Activated CD4-positive, CD25-positive, alpha-beta regulatory T cell treated with anti-CD3 and anti-CD28 coated beads, Interleukin-2, amount 50 U/mL, for 72 hours (primary cell): Measurements from ENCODE around the gene HES2.
A peak's percentile ranks its signal among the peaks of the same experiment; 100 is the strongest.
"Not testable (repeated sequence)": the region's sequence is repeated elsewhere in the genome, so short reads cannot be mapped to it uniquely, and the experiment has no call there.

Experiments used
- DNase-seq: peaks from one replicate; pipeline ENCODE4 v3.0.0; 2021

Gene HES2

GRCh38 chr1:6453895-6454855, 34.5 kb upstream of the HES2 start:
- DNase-seq, result not testable (repeated sequence)

- no peak for DNase-seq
Observed at GRCh38 chr1:6450943-6451373, 31.2 kb upstream of the HES2 start.

- not testable (repeated sequence) for DNase-seq
Observed at GRCh38 chr1:6450486-6450885, 30.8 kb upstream of the HES2 start.

GRCh38 chr1:6450005-6450450, 30.3 kb upstream of the HES2 start:
- DNase-seq, result no peak

- DNase-seq, result no peak
Observed at GRCh38 chr1:6448749-6449631, 29.3 kb upstream of the HES2 start.

GRCh38 chr1:6447818-6448748, 28.4 kb upstream of the HES2 start:
- no peak for DNase-seq

- DNase-seq, result no peak
Observed at GRCh38 chr1:6447016-6447817, 27.5 kb upstream of the HES2 start.

GRCh38 chr1:6446665-6447015, 26.9 kb upstream of the HES2 start:
- DNase-seq, result no peak

- DNase-seq, result not testable (repeated sequence)
Observed at GRCh38 chr1:6445929-6446328, 26.2 kb upstream of the HES2 start.

GRCh38 chr1:6445062-6445763, 25.5 kb upstream of the HES2 start:
- DNase-seq, result no peak

GRCh38 chr1:6444377-6444776, 24.7 kb upstream of the HES2 start:
- no peak for DNase-seq

- DNase-seq, result no peak
Observed at GRCh38 chr1:6443339-6444115, 23.8 kb upstream of the HES2 start.

GRCh38 chr1:6441586-6441985, 21.9 kb upstream of the HES2 start:
- DNase-seq, result no peak

- DNase-seq, result peak; percentile 76
Observed at GRCh38 chr1:6440198-6441126, 20.7 kb upstream of the HES2 start.

- peak; percentile 73 for DNase-seq
Observed at GRCh38 chr1:6438047-6438525, 18.4 kb upstream of the HES2 start.

- DNase-seq, result not testable (repeated sequence)
Observed at GRCh38 chr1:6437012-6437700, 17.4 kb upstream of the HES2 start.

- not testable (repeated sequence) for DNase-seq
Observed at GRCh38 chr1:6436277-6436676, 16.6 kb upstream of the HES2 start.

GRCh38 chr1:6435547-6435946, 15.8 kb upstream of the HES2 start:
- DNase-seq, result no peak
